Stimulated activated memory B cell treated with anti-CD40 and anti-IgM and Interleukin-4, amounts not matched to agents 10 μg/mL and 1 μg/mL and 100 μg/mL, for 72 hours (primary cell): ENCODE data around the gene IZUMO1.
"Not testable (repeated sequence)": the region's sequence is repeated elsewhere in the genome, so short reads cannot be mapped to it uniquely, and the experiment has no call there.

Experiments
- ATAC-seq: fragments of 150-1000 bp; cut with Tn5 transposase; 2 replicates; pipeline ENCODE4 v1.10.0; 2021
- H3K27ac Mint-ChIP-seq: one replicate; pipeline ENCODE4 v1.8.0; 2022; ENCODE audit warnings: mild to moderate bottlenecking, mixed read lengths
- H3K27me3 Mint-ChIP-seq: one replicate; pipeline ENCODE4 v1.8.0; 2022; ENCODE audit warnings: mixed read lengths
- H3K36me3 Mint-ChIP-seq: one replicate; pipeline ENCODE4 v1.8.0; 2022; ENCODE audit warnings: mixed read lengths
- H3K4me1 Mint-ChIP-seq: one replicate; pipeline ENCODE4 v1.8.0; 2022; ENCODE audit warnings: mixed read lengths
- H3K4me3 Mint-ChIP-seq: one replicate; pipeline ENCODE4 v1.8.0; 2022; ENCODE audit warnings: mild to moderate bottlenecking, moderate library complexity, mixed read lengths
- H3K9me3 Mint-ChIP-seq: one replicate; pipeline ENCODE4 v1.8.0; 2022; ENCODE audit warnings: mixed read lengths

The IZUMO1 gene

GRCh38 chr19:48746738-48747575, at the start of gene IZUMO1:
IZUMO1 (minus strand) TSS chr19:48746909; CDS start chr19:48745859, 1,050 bp downstream.
- Mint-ChIP-seq H3K27me3 (peaks cover 75% of the 10 kb centered on the region), H3K4me1 (peaks cover 7% of the 10 kb centered on the region), H3K9me3 (peaks cover 3% of the 10 kb centered on the region), H3K36me3 (no peaks in the 10 kb centered on the region), H3K27ac (no peak within 1 kb of the TSS), H3K4me3 (no peak within 1 kb of the TSS)
- peak; percentile 75 for ATAC-seq

DNA sequence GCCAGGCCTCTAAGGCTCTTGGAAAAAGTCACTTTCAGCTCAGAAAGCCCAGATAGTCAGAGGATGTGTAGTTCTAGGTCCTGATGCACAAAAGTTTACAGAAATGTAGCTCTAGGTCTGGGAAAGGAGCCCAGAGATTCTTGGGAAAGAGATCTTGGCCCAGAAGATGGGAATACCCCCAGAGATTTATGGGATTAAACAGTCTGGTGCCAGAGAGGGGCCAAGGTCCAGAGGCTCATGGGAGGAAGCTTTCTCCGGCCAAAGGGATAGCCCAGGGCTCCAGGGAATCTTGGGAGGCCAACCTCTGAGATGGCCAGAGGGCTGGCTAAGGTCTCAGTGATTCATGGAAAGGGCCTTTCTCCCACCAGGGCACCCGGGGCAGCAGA, 49.0 kb upstream of the IZUMO1 start:
- no peaks in the 10 kb centered on the region for H3K36me3 Mint-ChIP-seq
- no peaks in the 10 kb centered on the region for H3K9me3 Mint-ChIP-seq
- H3K4me3 Mint-ChIP-seq, result peak overlapping the region; percentile 93
- H3K27ac Mint-ChIP-seq, result peak overlapping the region; percentile 92
- H3K27me3 Mint-ChIP-seq, result no peaks in the 10 kb centered on the region
- no peak for ATAC-seq
- H3K4me1 Mint-ChIP-seq, result peaks cover 20% of the 10 kb centered on the region

GRCh38 chr19:48795055-48795684, 48.5 kb upstream of the IZUMO1 start:
- H3K4me1 Mint-ChIP-seq, result peaks cover 20% of the 10 kb centered on the region
- peak overlapping the region; percentile 93 for H3K4me3 Mint-ChIP-seq

GRCh38 chr19:48794291-48794690, 47.6 kb upstream of the IZUMO1 start:
- peak overlapping the region; percentile 92 for H3K27ac Mint-ChIP-seq
- H3K36me3 Mint-ChIP-seq, result no peaks in the 10 kb centered on the region
- no peaks in the 10 kb centered on the region for H3K9me3 Mint-ChIP-seq
- ATAC-seq, result no peak
- peak overlapping the region; percentile 93 for H3K4me3 Mint-ChIP-seq
- peaks cover 20% of the 10 kb centered on the region for H3K4me1 Mint-ChIP-seq
- H3K27me3 Mint-ChIP-seq, result no peaks in the 10 kb centered on the region

More at GRCh38 chr19:48795055-48795684, 48.5 kb upstream of the IZUMO1 start:
- ATAC-seq, result peak; percentile 97
- Mint-ChIP-seq H3K36me3 (no peaks in the 10 kb centered on the region), H3K9me3 (no peaks in the 10 kb centered on the region), H3K27ac (peak overlapping the region; percentile 92), H3K27me3 (no peaks in the 10 kb centered on the region)

GRCh38 chr19:48793271-48793670, 46.6 kb upstream of the IZUMO1 start:
- no peak overlapping the region for H3K27ac Mint-ChIP-seq
- no peaks in the 10 kb centered on the region for H3K36me3 Mint-ChIP-seq
- peaks cover 20% of the 10 kb centered on the region for H3K4me1 Mint-ChIP-seq
- no peak overlapping the region for H3K4me3 Mint-ChIP-seq
- no peak for ATAC-seq
- H3K9me3 Mint-ChIP-seq, result no peaks in the 10 kb centered on the region
- H3K27me3 Mint-ChIP-seq, result no peaks in the 10 kb centered on the region

GRCh38 chr19:48787331-48787730, 40.6 kb upstream of the IZUMO1 start:
- not testable (repeated sequence) for H3K9me3 Mint-ChIP-seq, H3K27ac Mint-ChIP-seq, H3K36me3 Mint-ChIP-seq, H3K27me3 Mint-ChIP-seq, ATAC-seq, H3K4me1 Mint-ChIP-seq, H3K4me3 Mint-ChIP-seq

- H3K4me3 Mint-ChIP-seq, H3K27me3 Mint-ChIP-seq, H3K9me3 Mint-ChIP-seq, ATAC-seq, H3K27ac Mint-ChIP-seq, H3K36me3 Mint-ChIP-seq: not testable (repeated sequence)
- H3K4me1 Mint-ChIP-seq, result peaks cover 17% of the 10 kb centered on the region
Measured at GRCh38 chr19:48786422-48786821, 39.7 kb upstream of the IZUMO1 start.

DNA sequence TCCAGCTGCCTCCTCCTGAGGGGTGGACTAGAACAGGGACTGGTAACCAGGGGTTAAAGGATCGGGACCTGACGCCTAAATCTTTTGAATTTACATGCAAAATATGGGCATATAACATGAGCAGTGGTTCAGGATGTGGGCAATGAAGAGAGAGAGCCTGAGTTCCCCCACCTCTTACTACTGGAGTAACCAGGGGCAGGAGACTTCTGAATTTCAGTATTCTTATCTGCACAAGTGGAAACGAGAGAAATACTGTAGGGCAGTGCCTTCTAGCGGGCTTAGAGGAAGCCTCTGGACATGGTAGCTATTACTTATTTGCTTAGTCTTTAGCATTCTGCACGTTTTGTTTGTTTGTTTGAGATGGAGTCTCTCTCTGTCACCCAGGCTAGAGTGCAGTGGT, 37.8 kb upstream of the IZUMO1 start:
- Mint-ChIP-seq H3K4me3 (no peak overlapping the region), H3K9me3 (no peaks in the 10 kb centered on the region), H3K36me3 (no peaks in the 10 kb centered on the region), H3K4me1 (peaks cover 30% of the 10 kb centered on the region), H3K27me3 (no peaks in the 10 kb centered on the region), H3K27ac (no peak overlapping the region)
- no peak for ATAC-seq

- peak; percentile 57 for ATAC-seq
- H3K4me1 Mint-ChIP-seq, result peaks cover 24% of the 10 kb centered on the region
- H3K36me3 Mint-ChIP-seq, result no peaks in the 10 kb centered on the region
- no peaks in the 10 kb centered on the region for H3K9me3 Mint-ChIP-seq
- H3K4me3 Mint-ChIP-seq, result no peak overlapping the region
- H3K27ac Mint-ChIP-seq, result peak overlapping the region; percentile 18
- H3K27me3 Mint-ChIP-seq, result no peaks in the 10 kb centered on the region
Measured at GRCh38 chr19:48780631-48781391, 34.1 kb upstream of the IZUMO1 start.

- Mint-ChIP-seq H3K9me3 (no peaks in the 10 kb centered on the region), H3K36me3 (no peaks in the 10 kb centered on the region), H3K4me3 (no peak overlapping the region), H3K27ac (no peak overlapping the region), H3K4me1 (peaks cover 24% of the 10 kb centered on the region), H3K27me3 (no peaks in the 10 kb centered on the region)
- peak; percentile 42 for ATAC-seq
Measured at GRCh38 chr19:48779636-48780035, 32.9 kb upstream of the IZUMO1 start.

DNA sequence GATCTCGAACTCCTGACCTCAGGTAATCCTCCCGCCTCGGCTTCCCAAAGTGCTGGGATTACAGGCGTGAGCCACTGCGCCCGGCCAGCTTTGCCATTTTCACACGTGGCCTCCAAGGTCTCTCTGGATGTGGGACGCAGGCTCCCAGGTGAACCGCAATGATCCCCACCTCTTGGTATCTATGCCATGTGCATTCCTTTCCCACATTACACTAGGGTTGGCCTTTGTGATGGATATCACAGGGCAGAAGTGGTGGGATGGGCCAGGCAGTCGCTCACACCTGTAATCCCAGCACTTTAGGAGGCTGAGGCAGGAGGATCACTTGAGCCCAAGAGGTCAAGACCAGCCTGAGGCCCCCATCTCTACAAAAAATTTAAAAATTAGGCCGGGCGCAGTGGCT, 31.0 kb upstream of the IZUMO1 start:
- Mint-ChIP-seq H3K4me3 (no peak overlapping the region), H3K27me3 (peaks cover 12% of the 10 kb centered on the region), H3K4me1 (peaks cover 24% of the 10 kb centered on the region), H3K27ac (no peak overlapping the region), H3K9me3 (no peaks in the 10 kb centered on the region), H3K36me3 (no peaks in the 10 kb centered on the region)
- ATAC-seq, result no peak

- Mint-ChIP-seq H3K9me3 (no peaks in the 10 kb centered on the region), H3K27me3 (peaks cover 12% of the 10 kb centered on the region), H3K4me3 (no peak overlapping the region), H3K36me3 (no peaks in the 10 kb centered on the region), H3K27ac (no peak overlapping the region), H3K4me1 (peaks cover 19% of the 10 kb centered on the region)
- no peak for ATAC-seq
Measured at GRCh38 chr19:48777139-48777538, 30.4 kb upstream of the IZUMO1 start.

DNA sequence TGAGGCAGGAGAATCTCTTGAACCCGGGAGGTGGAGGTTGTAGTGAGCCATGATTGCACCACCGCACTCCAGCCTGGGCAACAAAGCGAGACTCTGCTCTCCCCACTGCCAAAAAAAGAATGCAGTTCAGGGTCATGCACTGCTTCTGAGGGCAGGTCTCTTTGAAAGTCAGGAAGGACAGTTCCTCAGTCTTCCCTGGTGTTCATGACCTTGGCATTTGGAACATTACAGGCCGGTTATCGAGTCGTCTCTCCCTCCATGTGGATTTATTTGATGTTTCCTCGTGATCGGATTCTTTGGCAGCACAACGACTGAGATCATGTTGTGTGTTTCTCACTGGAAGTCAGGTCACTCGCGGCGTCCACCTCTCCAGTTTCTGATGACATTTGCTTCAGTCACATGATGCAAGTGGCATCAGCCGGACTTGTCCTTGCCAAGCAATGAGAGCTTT, 25.8 kb upstream of the IZUMO1 start:
- no peak for ATAC-seq
- Mint-ChIP-seq H3K27ac (no peak overlapping the region), H3K4me1 (no peaks in the 10 kb centered on the region), H3K4me3 (no peak overlapping the region), H3K9me3 (no peaks in the 10 kb centered on the region), H3K36me3 (no peaks in the 10 kb centered on the region), H3K27me3 (peaks cover 43% of the 10 kb centered on the region)

DNA sequence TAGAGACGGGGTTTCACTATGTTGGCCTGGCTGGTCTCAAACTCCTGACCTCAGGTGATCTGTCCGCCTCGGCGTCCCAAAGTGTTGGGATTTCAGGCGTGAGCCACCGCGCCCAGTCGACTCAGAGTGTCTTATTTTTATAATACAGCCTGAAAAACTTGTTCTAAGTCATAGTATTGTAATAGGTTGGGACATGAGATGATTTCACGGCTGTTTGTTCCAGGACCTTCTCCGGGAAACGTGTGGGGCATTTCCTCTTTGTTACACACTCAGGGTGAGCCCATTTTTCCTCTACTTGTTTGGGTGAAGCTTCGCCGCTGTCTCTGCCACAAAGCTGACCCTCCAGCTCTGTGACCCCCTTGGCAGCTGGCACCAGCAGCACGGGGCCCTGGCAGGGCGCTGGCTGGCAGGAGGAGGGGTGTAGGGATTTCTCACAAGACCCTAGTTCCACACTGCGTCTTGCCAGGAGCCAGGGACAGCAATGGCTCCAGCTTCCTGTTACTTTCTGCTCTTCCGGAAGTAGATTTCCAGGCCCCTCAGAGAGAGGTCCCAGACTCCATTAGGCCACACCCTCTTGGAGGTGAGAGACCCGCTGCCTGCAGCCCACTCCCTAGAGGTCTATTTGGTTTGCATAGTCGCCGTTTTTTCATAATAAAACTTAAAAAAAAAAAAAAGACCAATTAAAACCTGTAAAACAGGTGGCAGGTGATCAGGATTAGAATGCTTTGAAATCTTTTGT, 24.2 kb upstream of the IZUMO1 start:
- ATAC-seq, result no peak

GRCh38 chr19:48770266-48770665, 23.6 kb upstream of the IZUMO1 start:
- peaks cover 62% of the 10 kb centered on the region for H3K27me3 Mint-ChIP-seq
- no peak overlapping the region for H3K27ac Mint-ChIP-seq
- no peaks in the 10 kb centered on the region for H3K36me3 Mint-ChIP-seq

More for the DNA sequence above, 24.2 kb upstream of the IZUMO1 start:
- Mint-ChIP-seq H3K4me3 (no peak overlapping the region), H3K9me3 (no peaks in the 10 kb centered on the region), H3K27me3 (peaks cover 56% of the 10 kb centered on the region), H3K4me1 (no peaks in the 10 kb centered on the region), H3K27ac (no peak overlapping the region), H3K36me3 (no peaks in the 10 kb centered on the region)

More at GRCh38 chr19:48770266-48770665, 23.6 kb upstream of the IZUMO1 start:
- no peaks in the 10 kb centered on the region for H3K9me3 Mint-ChIP-seq
- ATAC-seq, result no peak
- no peak overlapping the region for H3K4me3 Mint-ChIP-seq
- no peaks in the 10 kb centered on the region for H3K4me1 Mint-ChIP-seq
